ENCODE results near the gene ABT1.

Gene ABT1

DNA sequence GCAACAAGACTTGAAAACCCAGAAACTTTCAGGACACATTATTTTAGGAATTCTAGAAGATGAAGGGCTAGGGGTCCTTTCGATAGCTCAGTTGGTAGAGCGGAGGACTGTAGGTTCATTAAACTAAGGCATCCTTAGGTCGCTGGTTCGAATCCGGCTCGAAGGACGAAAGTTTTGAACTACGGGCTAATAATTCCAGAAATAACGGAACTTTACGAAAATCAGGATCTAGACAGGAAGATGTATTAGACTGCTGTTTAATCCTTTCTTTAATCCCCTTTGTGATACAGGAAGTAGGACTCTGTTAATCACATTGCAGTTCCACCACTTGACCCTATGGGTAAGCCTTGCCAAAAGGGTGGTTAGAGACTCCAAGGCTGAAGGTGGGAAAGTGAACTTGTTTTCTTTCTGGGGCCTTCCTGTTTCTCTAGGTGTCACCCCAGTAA lies 21.2 kb upstream of the ABT1 start:
- DNase-seq, result peak; percentile 48

DNA sequence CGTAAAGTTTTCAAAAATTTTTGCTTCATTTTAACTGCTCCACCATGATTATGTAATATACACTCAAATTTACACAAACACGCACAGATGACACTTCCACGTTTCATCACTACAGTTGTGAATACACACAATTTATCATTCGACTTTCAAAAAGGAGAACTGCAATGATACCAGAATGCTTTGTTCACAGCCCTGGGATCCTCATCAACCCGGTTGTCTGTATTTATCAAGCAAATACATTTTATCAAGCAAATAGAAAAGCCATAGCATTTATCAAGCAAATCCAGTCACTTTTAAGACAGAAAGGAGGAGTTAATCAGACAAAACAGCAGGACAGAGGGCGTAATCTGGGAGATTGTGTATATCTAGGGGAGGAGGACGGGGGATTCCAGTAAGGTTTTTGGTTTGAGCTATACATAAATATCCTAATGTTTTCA lies 20.3 kb upstream of the ABT1 start:
- DNase-seq, result peak; percentile 85

DNA sequence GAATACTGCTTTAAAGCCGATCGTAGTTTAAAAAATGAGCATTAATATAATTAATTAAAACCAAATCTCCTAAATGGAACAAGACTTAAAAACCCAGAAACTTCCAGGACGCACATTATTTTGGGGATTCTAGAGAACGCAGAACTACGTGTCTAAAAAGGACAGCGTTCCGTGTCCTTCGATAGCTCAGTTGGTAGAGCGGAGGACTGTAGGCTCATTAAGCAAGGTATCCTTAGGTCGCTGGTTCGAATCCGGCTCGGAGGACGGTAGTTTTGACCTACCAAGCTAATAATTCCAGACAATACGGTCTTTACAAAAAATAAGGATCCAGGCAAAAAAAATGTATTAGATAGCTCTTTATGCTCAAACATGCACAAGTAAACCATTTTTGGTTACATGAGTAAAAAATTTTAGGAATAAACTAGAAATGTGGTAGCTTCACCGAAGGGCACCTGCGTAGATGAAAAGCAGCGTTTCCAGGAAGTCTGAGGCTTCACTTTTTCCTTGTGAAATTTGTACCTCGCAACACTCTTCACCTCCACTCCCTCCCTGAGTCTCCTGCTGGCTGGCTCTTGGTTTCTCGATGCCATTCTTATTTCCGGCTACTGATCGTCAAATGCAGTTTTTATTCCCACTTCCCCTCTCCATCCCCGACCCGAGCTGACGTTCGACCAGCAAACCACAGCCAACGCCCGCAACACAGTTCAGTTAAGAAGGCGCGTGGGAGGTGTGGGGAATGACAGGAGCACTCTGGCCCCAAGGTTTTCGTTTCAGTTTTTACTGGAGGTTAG lies 19.6 kb upstream of the ABT1 start:
- peak; percentile 87 for DNase-seq

DNA sequence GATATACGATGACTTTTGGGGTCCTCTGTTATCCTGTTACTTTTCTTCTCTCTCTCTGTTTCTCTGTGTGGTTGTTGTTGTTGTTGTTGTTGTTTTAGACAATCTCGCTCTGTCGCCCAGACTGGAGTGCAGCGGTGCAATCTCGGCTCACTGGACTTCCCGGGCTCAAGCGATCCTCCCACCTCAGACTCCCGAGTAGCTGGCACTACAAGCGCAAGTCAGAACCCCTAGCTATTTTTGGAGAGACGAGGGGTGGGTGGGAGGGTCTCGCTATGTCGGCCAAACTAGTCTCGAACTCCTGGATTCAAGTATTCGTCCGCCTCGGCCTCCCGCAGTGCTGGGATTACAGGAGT lies 19.1 kb upstream of the ABT1 start:
- DNase-seq, result no peak

DNA sequence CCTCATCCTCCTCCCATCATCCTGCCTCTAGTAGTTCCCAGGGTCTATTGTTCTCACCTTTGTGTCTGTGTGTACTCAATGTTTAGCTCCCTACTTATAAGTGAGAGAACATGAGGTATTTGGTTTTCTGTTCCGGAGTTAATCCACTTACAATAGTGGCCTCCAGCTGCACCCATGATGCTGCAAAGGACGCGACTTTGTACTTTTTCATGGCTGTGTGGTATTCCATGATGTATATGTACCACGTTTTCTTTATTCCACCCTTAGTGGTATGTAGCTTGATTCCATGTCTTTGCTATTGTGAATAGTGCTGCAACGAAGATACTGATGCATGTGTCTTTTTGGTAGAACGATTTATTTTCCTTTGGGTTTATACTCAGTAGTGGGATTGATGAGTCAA lies 18.5 kb upstream of the ABT1 start:
- DNase-seq, result no peak

DNA sequence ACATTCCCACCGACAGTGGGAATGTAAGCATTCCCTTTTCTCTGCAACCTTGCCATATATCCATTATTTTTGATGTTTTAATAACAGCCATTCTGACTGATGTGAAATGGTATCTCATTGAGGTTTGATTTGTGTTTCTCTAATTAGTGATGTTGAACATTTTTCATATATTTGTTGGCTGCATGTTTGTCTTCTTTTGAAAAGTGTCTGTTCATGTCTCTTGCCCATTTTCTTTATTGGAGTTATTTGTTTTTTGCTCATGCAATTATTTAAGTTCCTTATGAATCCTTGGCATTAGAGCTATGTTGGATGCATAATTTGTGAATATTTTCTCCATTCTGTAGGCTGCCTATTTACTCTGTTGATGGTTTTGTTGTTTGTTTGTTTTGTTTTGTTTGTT lies 18.0 kb upstream of the ABT1 start:
- DNase-seq, result no peak

DNA sequence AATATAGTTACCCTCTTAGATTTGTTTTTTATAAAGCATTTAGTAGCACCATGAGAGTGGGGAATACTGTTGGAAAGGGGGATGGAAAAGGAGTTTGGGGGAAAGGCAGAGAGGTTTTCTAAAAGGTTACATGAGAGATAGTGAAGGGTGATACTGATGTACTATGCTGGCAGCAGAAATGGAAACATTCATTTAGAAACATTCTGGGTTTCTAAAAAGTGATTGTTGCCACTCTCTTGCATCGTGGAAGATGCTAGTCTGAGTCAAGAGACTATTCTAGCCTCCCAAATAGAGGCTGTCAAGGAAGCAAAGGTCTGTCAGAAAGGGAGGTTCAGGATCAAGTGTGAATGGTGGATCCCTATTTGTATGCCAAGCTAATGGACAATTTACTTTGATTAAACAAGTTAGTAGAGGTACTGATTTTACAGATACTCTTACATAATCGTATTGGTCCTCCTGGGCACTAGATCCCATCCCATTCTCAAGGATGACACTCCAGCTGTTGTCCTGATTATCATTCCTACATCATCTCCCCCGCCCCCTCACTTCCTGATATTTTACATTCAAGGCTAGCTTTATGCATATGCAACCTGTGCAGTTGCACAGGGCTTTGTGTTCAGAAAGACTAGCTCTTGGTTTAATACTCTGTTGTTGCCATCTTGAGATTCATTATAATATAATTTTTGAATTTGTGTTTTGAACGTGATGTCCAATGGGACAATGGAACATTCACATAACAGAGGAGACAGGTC lies 15.4 kb upstream of the ABT1 start:
- DNase-seq, result no peak

DNA sequence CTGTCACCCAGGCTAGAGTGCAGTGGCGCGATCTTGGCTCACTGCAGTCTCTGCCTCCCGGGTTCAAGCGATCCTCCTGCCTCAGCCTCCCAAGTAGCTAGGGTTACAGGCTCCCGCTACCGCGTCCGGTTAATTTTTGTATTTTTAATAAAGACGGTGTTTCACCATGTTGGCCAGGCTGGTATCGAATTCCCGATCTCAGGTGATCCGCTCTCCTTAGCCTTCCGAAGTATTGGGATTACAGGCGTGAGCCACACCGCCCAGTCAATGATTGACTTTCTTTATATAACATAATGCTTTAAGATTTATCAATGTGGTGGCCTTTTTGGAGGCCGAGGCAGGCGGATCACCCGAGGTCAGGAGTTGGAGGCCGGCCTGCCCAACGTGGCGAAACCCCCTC lies 7.8 kb upstream of the ABT1 start:
- DNase-seq, result no peak

DNA sequence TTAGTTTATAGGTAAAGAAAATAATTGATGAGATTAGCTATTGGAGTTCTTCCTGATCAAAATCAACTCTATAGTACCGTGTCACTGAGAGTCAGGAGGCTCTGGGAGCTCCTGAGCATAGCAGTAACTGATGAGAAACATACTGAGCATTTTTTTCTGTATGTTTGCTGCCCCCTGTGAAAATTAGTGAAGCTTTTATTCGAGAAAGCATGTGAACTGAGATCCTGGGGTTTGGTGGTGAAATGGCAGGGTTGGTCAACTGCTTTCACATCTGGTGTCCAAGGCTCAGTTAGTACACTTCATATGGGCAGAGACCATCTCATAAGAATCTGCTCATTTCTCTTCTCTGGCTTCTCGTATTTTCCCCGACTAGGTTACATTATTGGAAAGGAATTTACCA lies 4.1 kb upstream of the ABT1 start:
- DNase-seq, result peak; percentile 34

DNA sequence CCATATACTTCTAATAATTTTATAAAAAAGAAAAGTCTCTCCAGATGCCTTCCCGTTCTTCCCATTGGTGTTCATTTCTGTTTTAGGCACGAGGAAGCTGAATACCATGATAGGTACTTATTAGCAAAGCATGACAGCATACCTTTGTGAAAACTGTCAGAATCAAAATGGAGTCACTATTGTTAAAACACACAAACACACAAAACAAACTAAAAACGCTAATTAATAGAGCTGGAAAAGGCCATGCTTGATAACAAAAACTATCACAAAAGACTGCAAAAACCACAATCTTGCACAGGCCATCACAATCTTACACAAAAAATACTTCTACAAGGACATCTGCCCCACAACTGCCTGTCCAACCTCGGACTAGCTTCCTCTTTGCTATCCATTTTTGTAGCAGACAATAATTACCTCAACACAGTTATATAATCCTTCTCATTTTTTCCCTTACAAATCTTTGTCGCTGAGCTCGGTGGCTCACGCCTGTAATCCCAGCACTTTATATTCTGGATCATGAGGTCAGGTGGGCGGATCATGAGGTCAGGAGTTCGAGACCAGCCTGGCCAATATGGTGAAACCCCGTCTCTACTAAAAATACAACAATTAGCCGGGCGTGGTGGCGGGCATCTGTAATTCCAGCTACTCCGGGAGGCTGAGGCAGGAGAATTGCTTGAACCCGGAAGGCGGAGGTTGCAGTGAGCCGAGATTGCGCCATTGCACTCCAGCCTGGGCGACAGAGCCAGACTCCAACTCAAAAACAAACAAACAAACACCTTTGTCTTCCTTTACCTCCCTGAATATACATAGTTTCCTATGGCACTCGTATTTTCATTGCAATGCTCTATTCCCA lies 3.2 kb upstream of the ABT1 start:
- DNase-seq, result no peak

DNA sequence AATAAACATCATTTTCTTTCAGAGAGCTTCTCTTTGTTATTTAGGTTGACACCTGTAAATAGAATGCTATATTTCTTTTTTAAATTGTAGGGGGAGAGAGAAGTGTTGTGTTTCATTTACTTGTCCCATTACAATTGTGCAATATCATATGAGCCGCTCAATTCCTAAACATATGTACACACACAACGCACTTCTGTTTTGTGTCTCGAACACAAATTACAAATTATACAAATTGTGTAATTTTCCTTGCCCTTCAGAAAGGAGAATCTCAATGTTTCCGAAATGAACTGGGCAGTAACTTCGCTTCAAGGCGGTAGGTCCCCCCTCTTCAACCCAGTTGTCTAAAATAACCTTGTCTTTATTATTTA lies 2.6 kb upstream of the ABT1 start:
- no peak for DNase-seq

DNA sequence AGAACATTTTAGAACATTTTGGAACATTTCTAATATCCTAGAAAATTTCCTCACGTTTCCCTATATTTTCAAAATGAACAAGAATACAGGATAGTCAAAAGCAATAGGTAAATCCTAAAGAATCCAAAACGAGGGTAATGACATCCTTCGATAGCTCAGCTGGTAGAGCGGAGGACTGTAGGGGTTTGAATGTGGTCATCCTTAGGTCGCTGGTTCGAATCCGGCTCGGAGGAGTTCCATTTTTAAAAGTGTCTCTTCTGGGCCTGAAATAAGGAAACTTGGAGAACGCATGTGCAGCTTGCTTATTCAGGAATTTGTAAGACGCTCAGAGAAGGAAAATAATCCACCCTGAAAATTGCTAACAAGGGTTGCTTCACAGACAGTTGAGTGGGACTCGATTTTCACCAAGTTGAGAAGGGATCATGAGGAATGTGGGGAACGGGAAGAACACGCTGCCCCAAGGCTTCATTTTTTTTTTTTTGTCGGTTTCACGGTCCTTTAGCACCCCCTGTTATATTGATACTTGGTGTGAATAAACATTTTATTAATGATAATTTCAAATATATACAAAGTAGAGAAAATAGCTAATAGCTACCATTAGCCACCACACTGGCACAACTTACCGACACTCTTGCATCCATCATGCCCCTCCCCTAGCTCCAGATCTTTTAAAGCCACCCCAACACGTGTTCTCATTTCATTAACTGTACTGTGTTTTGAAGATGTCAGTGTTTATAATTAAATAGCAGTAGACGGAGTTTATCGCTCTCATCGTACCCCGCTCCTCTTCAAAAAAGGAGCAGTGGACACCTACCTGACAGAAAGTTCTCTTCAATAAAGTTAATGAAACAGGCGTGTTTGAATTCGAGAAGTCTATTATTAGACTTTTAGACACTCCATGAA lies 1.8 kb upstream of the ABT1 start:
- peak; percentile 84 for DNase-seq

DNA sequence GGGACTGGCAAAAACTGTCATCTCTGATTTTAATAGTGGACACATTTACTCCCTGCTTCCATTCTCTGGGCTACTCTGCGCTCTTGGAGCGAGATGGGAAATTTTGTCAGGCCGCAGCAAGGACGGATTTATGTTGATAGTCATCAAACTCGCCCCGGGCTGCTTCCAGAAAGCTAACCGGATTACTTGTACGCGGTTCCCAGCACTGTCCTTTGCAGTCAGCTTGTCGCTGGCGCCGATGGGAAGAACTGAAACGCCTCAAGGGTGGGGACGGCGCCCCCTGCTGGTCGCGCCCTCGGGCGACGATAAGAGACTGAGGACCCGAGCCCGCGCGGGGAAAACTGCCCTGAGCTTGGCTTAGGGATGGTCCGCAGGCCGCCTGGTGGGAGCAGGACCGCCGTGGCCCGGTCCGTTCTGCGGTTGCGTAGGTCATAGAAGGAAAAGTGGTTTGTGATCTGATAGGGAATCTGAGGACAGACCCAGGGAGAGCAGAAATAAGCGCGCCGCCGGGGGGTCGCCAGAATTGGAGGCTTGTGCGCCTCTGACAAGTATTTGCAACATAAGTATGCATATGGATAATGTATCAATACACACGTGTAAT lies 984 bp upstream of the ABT1 start:
- DNase-seq, result peak; percentile 91

DNA sequence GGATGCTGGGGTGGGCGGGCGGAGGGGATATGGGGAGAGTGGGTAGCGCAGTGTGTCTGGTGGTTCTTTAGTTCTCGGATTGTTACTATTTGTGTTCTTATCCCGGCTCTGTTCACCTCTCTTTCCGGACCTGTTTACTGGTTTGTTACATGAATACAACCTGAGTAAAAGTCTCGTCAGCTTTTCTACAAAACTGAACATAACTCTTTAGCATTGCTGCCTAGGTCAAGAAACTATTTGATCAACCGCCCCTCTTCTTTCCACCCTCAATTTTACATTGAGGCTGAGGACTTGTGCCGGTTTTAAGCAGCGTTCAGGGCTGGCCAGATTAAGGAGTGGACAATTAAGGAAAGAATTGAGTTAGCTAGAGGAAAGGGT lies 625 bp downstream of the ABT1 start:
- no peak for DNase-seq

DNA sequence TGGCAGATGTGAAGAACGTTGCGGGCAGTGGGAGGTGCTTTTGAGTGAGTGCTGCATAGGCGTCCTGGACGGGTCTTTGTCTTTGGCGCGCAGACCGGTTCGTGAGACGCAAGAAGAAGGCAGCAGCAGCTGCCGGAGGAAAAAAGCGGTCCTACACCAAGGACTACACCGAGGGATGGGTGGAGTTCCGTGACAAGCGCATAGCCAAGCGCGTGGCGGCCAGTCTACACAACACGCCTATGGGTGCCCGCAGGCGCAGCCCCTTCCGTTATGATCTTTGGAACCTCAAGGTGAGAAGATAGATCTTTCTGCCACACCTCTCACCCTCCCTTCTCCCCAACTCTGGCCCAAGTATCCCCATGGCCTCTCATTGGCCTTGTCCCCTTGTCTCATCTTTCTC lies 1.1 kb downstream of the ABT1 start:
- no peak for DNase-seq

DNA sequence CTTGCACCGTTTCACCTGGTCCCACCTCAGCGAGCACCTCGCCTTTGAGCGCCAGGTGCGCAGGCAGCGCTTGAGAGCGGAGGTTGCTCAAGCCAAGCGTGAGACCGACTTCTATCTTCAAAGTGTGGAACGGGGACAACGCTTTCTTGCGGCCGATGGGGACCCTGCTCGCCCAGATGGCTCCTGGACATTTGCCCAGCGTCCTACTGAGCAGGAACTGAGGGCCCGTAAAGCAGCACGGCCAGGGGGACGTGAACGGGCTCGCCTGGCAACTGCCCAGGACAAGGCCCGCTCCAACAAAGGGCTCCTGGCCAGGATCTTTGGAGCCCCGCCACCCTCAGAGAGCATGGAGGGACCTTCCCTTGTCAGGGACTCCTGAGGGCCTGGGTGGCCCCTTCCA lies 1.5 kb downstream of the ABT1 start:
- DNase-seq, result no peak

DNA sequence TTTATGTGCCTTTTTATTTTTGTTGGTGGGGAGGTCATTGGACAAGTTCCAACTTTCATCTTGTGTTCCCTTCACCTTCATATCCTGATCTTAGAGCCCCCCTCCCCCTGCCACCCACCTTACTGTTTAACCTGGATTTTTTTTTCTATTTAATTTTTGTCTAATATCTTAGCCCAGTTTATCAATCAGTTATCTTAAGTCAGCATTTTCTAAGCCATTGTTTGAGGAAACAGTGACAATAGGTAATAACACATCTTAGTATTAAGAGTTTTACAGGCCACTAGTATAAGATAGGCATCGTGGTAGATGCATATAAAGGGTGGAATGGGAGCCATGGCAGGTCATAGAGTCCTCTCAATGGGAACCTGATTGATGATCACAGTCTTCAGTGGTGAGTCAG lies 2.4 kb downstream of the ABT1 start:
- no peak for DNase-seq

DNA sequence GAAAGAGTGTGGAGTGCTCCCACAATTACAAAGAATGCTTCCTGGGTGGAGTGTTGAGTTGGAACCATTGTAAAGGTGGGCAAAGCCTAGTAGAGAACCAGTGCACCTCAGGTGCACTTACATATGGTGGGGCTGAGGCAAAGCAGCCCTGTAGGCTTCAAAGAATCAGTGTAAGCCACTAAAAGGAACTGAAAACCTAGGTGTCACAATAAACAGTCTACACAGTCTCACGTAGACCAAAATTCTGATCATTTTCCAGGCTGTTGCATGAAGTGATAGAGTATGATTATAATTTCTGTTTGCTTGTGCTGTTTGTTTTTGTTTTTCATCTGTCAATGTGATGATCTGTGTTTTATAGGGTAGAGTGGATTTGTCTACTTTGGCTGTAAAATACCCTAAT lies 2.8 kb downstream of the ABT1 start:
- DNase-seq, result no peak

DNA sequence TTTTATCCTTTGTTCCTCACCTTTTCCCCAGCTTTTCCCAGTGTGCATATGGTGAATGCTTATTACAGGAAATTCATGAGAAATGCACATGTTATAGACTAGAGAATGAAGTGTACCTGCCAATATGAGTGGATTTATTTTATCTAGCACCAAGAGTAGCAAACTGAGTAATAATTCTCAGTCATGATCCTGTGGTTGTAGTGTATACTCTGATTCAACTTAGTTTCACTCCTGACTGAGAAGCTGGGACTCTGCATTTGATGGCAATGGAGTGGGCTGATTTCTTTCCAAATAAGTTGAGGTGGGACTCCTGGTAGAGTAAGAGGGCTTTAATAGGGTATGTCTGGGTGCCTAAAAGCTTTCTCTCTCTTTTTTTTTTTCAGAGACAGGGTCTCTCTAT lies 4.0 kb downstream of the ABT1 start:
- no peak for DNase-seq

DNA sequence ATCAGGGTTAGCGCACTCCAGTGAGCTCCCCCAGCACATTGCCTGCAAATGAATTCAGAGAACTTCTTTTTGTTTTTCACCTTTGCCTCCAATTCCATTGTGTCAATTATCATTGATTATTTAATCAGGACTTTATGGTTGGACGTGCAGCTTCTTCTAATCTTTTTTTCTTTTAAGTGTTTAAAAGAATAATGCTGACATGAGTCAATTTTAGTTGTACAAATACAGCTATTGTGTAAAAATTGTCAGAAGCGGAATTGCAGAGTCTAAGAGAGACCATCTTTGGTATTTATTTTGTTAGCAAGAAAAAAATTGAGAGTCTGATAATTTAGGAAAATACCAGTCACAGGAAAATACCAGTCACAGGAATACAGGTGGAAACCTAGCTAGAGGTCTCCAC lies 5.5 kb downstream of the ABT1 start:
- no peak for DNase-seq

DNA sequence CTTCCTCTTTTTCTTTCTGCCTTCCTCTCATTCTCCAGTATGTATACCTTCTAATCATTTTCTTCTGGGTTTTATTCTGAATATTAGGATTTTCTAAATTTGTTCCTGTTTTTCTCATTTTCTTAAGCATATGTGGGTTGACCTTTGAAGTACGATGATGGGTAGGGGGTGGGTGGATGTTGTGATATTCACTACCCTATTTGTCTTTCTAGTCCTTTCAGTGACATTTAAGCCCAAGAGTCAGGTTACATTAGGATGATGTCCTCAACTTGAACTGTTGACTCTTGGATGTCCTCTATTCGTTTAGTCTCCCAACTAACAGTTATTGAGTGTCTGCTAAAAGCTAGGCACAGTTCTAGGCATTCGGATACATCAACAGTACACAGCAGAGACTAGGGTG lies 7.3 kb downstream of the ABT1 start:
- no peak for DNase-seq

DNA sequence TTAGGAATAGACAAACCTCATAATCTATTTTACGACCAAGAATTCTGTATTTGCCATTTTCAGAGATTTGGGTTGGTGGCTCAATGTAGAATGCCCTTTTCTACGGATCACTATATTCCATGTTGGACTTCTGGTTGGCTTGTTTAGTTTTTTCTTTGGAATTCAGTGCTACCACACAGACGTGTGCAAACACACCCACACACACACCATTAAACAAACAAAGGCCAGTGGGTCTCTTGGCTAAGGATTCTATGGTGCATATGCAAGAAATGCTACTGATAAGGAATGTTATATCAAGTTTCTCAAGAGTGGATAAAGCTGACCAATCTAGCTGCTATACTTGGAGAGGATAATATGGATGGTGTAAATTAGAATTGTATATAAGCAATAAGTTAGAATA lies 8.0 kb downstream of the ABT1 start:
- no peak for DNase-seq
